ENCODE measurements around the gene RTN4RL2. TPM values are rescaled to one million over a fixed set of nuclear protein-coding genes. Genes with fewer than 3 reads are reported as not detected.

RTN4RL2 gene
- polyA plus RNA-seq, 3 donors, result 0.40 to 0.53 (median 0.44) TPM

DNA sequence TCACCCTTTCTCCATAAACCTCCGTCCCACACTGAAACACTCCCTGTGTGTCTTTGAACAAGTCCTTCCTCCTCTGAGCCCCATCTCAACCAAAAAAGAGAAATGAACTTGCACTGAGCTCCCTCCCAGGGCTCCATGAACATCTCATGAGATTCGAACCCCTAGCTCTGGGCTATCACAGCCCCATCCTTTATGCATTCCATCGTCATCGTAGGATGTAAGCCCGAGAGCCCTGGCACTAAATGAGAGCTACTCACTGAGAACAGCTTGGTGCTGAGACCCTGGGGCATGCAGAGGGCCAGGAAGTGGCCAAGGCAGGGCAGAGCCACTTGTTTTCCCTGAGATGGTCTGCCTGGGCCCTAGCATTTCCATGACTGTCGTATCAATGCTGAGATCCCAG is 20.5 kb upstream of the RTN4RL2 start:
- Histone ChIP-seq H3K4me2 (replicated peaks; ENCODE audit: extremely low read depth, low read length, poor library complexity, severe bottlenecking) (no peak overlapping the region), H3K9me3 (replicated peaks in 1 of 2; ENCODE audit: control insufficient read depth in 1 of 2, insufficient read depth in 1 of 2, low read length in 2 of 2) (no peaks in the 10 kb centered on the region), H3K27ac (ENCODE audit: low read depth in 1 of 2, low read length in 2 of 2) (no peak overlapping the region), H3K4me1 (ENCODE audit: control insufficient read depth in 1 of 2, insufficient read depth in 2 of 2, low read length in 2 of 2) (peaks cover 7 to 8% of the 10 kb centered on the region in 2 donors), H3K79me2 (ENCODE audit: insufficient read depth, low read length) (no peaks in the 10 kb centered on the region), H4K20me1 (ENCODE audit: insufficient read depth, low read length) (no peaks in the 10 kb centered on the region), H3K4me3 (replicated peaks in 1 of 3; ENCODE audit: low read depth in 2 of 3, low read length in 3 of 3) (no peak overlapping the region), H3K27me3 (ENCODE audit: control insufficient read depth in 2 of 2, insufficient read depth in 2 of 2, low read length in 2 of 2) (no peaks in the 10 kb centered on the region), H2AFZ (ENCODE audit: insufficient read depth, low read depth, low read length, poor library complexity, severe bottlenecking) (no peak overlapping the region), H3K36me3 (replicated peaks in 1 of 2; ENCODE audit: control insufficient read depth in 1 of 2, insufficient read depth in 2 of 2, low read length in 2 of 2) (no peaks in the 10 kb centered on the region), H3K9ac (ENCODE audit: insufficient read depth, low read length, poor library complexity, severe bottlenecking) (no peak overlapping the region)
- intact Hi-C loops (cut with micrococcal nuclease), result no loop called here
- no peak for DNase-seq
- H3K4me1 Mint-ChIP-seq, result peaks cover 13% of the 10 kb centered on the region
- WGBS (ENCODE audit: insufficient coverage), result 92% methylated on average over 6 of the region's 6 CpGs
- H3K4me3 Mint-ChIP-seq, result no peak overlapping the region
- peaks cover 0 to 5% (median 0%) of the 10 kb centered on the region in 7 donors for H3K9me3 Mint-ChIP-seq
- no peak for TF ChIP-seq CTCF (IDR thresholded peaks at IDR 0.05)
- no peaks in the 10 kb centered on the region for H3K36me3 Mint-ChIP-seq
- H3K27me3 Mint-ChIP-seq (ENCODE audit: low read depth in 3 of 3), result peaks cover 0 to 5% (median 5%) of the 10 kb centered on the region in 3 donors
- peak overlapping the region in 2 of 7 donors; percentile 48 to 85 for H3K27ac Mint-ChIP-seq

- intact Hi-C loops (cut with micrococcal nuclease), result no loop called here
- no peaks in the 10 kb centered on the region for H3K79me2 ChIP-seq (ENCODE audit: insufficient read depth, low read length)
- no peaks in the 10 kb centered on the region for H3K36me3 Mint-ChIP-seq
- no peak overlapping the region for H3K4me3 Mint-ChIP-seq
- H4K20me1 ChIP-seq (ENCODE audit: insufficient read depth, low read length), result no peaks in the 10 kb centered on the region
- 100% methylated on average over 2 of the region's 4 CpGs for WGBS (ENCODE audit: insufficient coverage)
- H3K9me3 Mint-ChIP-seq, result peaks cover 0 to 5% (median 1%) of the 10 kb centered on the region in 7 donors
- no peak overlapping the region for H2AFZ ChIP-seq (ENCODE audit: insufficient read depth, low read depth, low read length, poor library complexity, severe bottlenecking)
- H3K27ac ChIP-seq (ENCODE audit: low read depth in 1 of 2, low read length in 2 of 2), result no peak overlapping the region
- H3K9ac ChIP-seq (ENCODE audit: insufficient read depth, low read length, poor library complexity, severe bottlenecking), result no peak overlapping the region
- peaks cover 7% of the 10 kb centered on the region for H3K4me1 Mint-ChIP-seq
- no peak overlapping the region for H3K4me3 ChIP-seq (replicated peaks in 1 of 3; ENCODE audit: low read depth in 2 of 3, low read length in 3 of 3)
- no peak for DNase-seq
- TF ChIP-seq CTCF (IDR thresholded peaks at IDR 0.05), result no peak
- H3K27me3 ChIP-seq (ENCODE audit: control insufficient read depth in 2 of 2, insufficient read depth in 2 of 2, low read length in 2 of 2), result no peaks in the 10 kb centered on the region
- peaks cover 1 to 10% (median 5%) of the 10 kb centered on the region in 3 donors for H3K27me3 Mint-ChIP-seq (ENCODE audit: low read depth in 3 of 3)
- no peak overlapping the region for H3K27ac Mint-ChIP-seq
- peaks cover 0 to 2% of the 10 kb centered on the region in 2 donors for H3K4me1 ChIP-seq (ENCODE audit: control insufficient read depth in 1 of 2, insufficient read depth in 2 of 2, low read length in 2 of 2)
- H3K4me2 ChIP-seq (replicated peaks; ENCODE audit: extremely low read depth, low read length, poor library complexity, severe bottlenecking), result no peak overlapping the region
- H3K36me3 ChIP-seq (replicated peaks in 1 of 2; ENCODE audit: control insufficient read depth in 1 of 2, insufficient read depth in 2 of 2, low read length in 2 of 2), result no peaks in the 10 kb centered on the region
- H3K9me3 ChIP-seq (replicated peaks in 1 of 2; ENCODE audit: control insufficient read depth in 1 of 2, insufficient read depth in 1 of 2, low read length in 2 of 2), result no peaks in the 10 kb centered on the region
Measured at GRCh38 chr11:57440744-57441414, 19.4 kb upstream of the RTN4RL2 start.

Measured in CD14-positive monocyte (primary cell).